GM10248 (cell line): ENCODE results near the gene DNAJC2.
"Not testable (repeated sequence)": the region's sequence is repeated elsewhere in the genome, so short reads cannot be mapped to it uniquely, and the experiment has no call there.

Experiments used
- CTCF ChIA-PET: fragments of 300-600 bp; sonication (Branson Sonifier 250); formaldehyde crosslinking; extraction: SDS; loops from one replicate; lab custom pipeline; 2021; ENCODE audit warnings: antibody characterized with exemption; lab: Yijun Ruan, JAX
- POLR2A ChIA-PET: fragments of 350-650 bp; sonication (Branson Sonifier 250); formaldehyde crosslinking; extraction: SDS; loops from one replicate; lab custom pipeline; 2020; ENCODE audit warnings: antibody characterized with exemption; lab: Yijun Ruan, JAX
- DNase-seq: peaks from one replicate; pipeline ENCODE4 v3.0.0; 2012; ENCODE audit errors: extremely low spot score
- CTCF ChIP-seq: IDR thresholded peaks from 2 replicates; pipeline ENCODE4 v1.5.1; 2012; ENCODE audit warnings: mild to moderate bottlenecking, low read depth; ENCODE audit errors: extremely low read depth, missing control alignments, control extremely low read depth

Gene DNAJC2

DNA sequence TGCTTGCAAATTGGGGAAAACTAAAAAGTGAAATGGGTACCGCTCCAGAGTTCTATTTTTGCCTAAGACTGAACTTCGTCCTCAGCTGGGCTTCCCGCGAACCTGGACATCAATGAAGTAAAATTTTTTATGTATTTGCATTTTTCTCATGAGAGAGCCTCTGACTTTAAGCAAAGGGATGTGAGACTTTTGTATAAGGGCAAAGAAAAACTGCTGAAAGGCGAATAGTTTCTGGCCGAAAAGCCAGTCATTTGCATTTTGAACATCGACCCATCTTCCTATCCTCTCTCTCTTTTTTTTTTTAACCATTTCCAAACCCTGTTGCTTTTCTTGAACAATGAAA lies 46.8 kb downstream of the DNAJC2 start:
- ChIA-PET POLR2A (no interaction called here), CTCF (interaction anchor here (0.8 to 3.8 kb wide), 9 partner anchors 8 to 111 kb away, joined by 3 to 21 read pairs (median 5); no protein-coding TSS in a partner anchor)
- no peak for DNase-seq
- TF ChIP-seq CTCF = no peak

- ChIA-PET CTCF (interaction anchor here (0.8 to 3.8 kb wide), 13 partner anchors 9 to 112 kb away, joined by 3 to 21 read pairs (median 4); no protein-coding TSS in a partner anchor), POLR2A (no interaction called here)
- peak; percentile 93 for TF ChIP-seq CTCF
- peak; percentile 91 for DNase-seq
These were observed 47.4 kb downstream of the DNAJC2 start, which contains the start of gene PMPCB for GRCh38 chr7:103296901-103297836. Gene PMPCB (plus strand): TSS chr7:103297435. CDS start chr7:103297460, 25 bp downstream.

DNA sequence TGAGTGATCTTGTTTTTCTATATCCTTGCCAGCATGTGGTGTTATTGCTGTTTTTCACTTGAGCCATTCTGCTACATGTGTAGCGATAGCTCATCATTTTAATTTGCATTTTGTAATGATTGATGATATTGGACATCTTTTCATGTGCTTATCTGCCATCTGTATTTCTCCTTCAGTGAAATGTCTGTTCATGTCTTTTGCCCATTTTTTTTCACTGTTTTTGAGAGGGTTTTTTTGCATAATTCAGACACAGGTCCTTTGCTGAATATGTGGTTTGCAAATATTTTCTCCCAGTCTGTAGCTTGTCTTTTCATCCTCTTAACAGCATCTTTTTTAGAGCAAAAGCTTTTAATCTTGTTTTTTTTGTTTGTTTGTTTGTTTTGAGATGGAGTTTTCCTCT lies 51.0 kb downstream of the DNAJC2 start:
- ChIA-PET CTCF (interaction anchor here (2.0 kb wide), 1 partner anchor 113 kb away, joined by 6 read pairs; no protein-coding TSS in a partner anchor), POLR2A (interaction anchor here (0.6 to 0.8 kb wide), 2 partner anchors 17 to 54 kb away, joined by 3 to 6 read pairs; no protein-coding TSS in a partner anchor)
- no peak for TF ChIP-seq CTCF
- DNase-seq = no peak

DNA sequence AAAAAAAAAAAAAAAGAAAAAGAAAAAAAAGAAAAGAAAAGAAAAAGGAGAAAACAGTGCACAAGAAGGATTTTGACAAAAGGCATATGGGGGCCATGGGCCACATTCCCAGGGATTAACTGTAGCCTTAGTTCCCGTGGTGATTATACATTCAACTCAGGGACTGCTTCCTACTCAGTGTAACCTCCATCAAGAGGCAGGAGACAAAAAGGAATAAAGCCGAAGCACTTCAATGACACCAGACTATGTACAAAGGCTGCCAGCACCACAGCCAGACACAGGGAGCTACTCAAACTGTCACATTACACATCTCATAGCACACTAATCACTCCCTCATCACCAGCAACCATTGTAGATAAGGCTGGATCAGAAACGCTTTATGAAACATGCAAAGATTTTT lies 52.4 kb downstream of the DNAJC2 start:
- no peak for DNase-seq
- TF ChIP-seq CTCF = no peak
- CTCF ChIA-PET = interaction anchor here (2.3 kb wide), 1 partner anchor 114 kb away, joined by 6 read pairs; no protein-coding TSS in a partner anchor
- POLR2A ChIA-PET = no interaction called here

DNA sequence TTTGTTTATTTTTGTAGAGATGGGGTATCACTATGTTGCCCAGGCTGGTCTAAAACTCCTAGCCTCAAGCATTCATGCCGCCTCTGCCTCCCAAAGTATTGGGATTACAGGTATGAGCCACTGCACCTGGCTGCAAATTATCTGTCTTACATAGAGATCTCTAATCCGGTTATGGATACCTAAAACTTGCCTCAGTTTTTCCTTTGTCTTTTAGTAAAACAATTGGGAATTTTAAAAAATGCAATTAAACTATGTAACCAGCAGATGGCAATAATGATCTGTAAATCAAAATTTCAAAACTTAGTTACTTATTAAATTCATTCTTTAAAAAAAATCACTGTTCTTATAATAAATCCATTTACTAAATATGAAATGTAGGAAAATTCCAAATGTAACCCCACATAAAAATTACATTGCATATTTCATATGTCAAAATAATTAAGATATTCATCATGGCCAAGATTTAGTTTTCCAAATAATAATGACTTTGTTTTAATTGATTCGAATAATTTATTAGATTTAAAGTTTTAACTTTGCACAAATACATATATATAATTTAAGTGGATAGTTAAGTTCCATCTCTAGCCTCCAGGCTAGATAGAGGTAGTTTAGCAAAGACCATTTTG lies 61.7 kb downstream of the DNAJC2 start:
- DNase-seq, CTCF ChIA-PET, POLR2A ChIA-PET: not testable (repeated sequence)

DNA sequence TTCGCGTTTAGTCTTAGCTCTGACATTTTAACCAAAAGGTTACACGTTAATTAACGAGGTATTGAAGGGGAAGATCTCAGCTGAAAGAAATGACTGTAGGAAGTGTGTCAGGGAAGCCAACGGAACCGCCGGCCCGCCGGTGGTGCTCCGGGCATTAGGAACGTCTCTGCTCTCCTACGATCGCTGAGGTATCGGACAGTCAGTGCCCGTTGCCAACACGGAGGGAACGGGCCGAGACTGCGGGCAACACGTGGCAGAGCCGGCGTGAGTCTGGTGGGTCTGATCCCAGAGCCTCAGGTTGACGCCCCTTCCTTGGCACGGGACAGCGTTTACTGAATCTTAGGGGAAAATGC lies 63.8 kb downstream of the DNAJC2 start:
- POLR2A ChIA-PET, DNase-seq: not testable (repeated sequence)
- CTCF ChIA-PET = interaction anchor here (1.0 to 1.9 kb wide), 2 partner anchors 26 to 125 kb away, joined by 5 to 6 read pairs; no protein-coding TSS in a partner anchor

- peak; percentile 49 for DNase-seq
- CTCF ChIA-PET = interaction anchor here (1.0 to 1.9 kb wide), 2 partner anchors 27 to 125 kb away, joined by 5 to 6 read pairs; no protein-coding TSS in a partner anchor
These were observed 64.4 kb downstream of the DNAJC2 start for GRCh38 chr7:103279963-103280802.

DNA sequence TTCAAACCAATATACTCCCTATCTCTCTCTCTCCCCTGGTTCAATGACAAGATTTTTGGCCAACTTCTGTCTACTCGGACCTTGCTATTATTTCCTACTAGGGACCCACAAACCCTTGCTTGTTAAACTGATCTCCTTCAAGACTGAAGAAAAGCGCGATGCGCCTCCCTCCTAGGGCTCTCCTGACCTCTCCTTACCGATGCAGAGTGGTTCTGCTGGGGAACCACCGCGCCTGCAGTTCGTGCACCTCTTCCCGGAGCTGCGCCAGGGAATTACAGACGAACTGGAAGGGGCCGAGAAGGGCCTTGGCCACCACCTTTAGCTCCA lies 65.0 kb downstream of the DNAJC2 start:
- DNase-seq, POLR2A ChIA-PET: not testable (repeated sequence)
- CTCF ChIA-PET = interaction anchor here (1.9 kb wide), 1 partner anchor 27 kb away, joined by 5 read pairs; no protein-coding TSS in a partner anchor

More at GRCh38 chr7:103279963-103280802, 64.4 kb downstream of the DNAJC2 start:
- POLR2A ChIA-PET = not testable (repeated sequence)

DNA sequence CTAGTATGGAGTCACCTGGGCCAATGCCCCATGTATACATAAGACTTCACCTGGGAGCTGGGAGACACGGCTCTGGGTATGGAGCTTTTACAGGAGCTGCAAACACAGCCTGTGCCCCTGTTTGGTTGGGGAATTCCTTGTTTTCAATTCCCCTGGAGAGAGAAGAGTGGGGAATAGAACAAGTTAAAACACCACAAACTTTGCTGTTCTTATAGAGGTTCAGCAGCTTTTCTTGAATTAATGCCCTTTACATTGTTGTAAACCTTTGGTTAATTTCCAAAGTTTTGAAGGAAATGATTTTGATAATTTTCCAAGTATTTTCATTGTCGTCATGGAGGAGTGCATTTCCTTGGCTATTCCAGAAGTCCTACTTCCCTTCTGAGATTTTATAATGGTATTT lies 66.4 kb downstream of the DNAJC2 start:
- DNase-seq, POLR2A ChIA-PET, CTCF ChIA-PET: not testable (repeated sequence)

GRCh38 chr7:103274867-103275266 lies 69.7 kb downstream of the DNAJC2 start:
- DNase-seq, POLR2A ChIA-PET, CTCF ChIA-PET: not testable (repeated sequence)

DNA sequence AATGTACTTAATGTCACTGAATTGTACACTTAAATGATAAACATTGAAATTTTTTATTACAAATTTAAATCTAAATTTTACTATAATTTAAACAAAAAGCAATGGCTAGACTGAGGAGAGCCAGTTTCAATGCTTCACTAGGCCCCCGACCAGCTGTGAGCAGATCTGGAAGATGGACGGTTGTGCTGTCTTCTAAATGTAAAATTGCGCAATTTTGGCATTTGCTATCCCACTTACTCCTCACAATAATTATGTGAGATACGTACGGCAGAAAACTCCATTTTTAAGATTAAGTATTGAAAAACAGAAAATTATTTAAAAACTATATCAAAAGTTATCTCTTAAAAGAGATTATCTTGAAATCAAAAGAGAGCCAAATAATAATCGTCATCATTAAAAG lies 71.2 kb downstream of the DNAJC2 start:
- CTCF ChIA-PET, POLR2A ChIA-PET, DNase-seq: not testable (repeated sequence)

DNA sequence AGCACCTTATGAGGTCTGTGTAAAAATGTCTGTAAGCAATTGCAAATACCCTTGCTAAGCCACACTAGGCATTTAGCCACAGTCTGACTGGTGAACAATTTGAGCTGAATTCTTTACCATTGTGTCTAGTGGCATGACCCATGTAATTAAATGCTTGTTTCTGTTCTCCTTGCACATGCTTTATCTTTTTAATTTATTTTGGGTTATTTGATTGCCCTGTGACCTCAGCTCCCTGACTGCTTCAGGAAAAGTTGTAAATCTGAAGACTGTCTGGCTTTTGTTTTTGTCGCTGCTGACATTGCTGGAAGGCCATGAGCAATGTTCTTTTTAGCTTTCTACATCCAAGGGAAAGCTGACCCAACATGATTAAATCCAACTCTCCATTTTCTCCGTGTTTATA lies 78.3 kb downstream of the DNAJC2 start:
- CTCF ChIA-PET, POLR2A ChIA-PET, DNase-seq: not testable (repeated sequence)
